B cell (primary cell): ENCODE data around the gene SSU72.

Experiments used
- CTCF ChIP-seq: fragments of 200-600 bp; IDR thresholded peaks from one replicate; pipeline ENCODE4 v1.8.0; 2022; ENCODE audit warnings: antibody characterized with exemption, mild to moderate bottlenecking
- EZH2 ChIP-seq: IDR thresholded peaks from 2 replicates; pipeline ENCODE4 v1.6.1; 2012; ENCODE audit warnings: borderline replicate concordance, low read depth, mild to moderate bottlenecking, moderate library complexity, low read length; ENCODE audit not compliant: insufficient read depth, poor library complexity, severe bottlenecking

GRCh38 chr1:1577367-1578011 lies 2.8 kb upstream of the SSU72 start:
- TF ChIP-seq CTCF: no peak
- TF ChIP-seq EZH2: no peak
